Renal cortical epithelial cell (primary cell): ENCODE measurements around the gene EXT2. TPM values are rescaled to one million over a fixed set of nuclear protein-coding genes. Genes with fewer than 3 reads are reported as not detected.

ENCODE experiments used
- total RNA-seq: library from RNA; depleted of rRNA; stranded (reverse); fragments of >200 nt; gene quantifications from 2 replicates; pipeline ENCODE4 v1.2.3, GENCODE V29; 2014

Gene EXT2
- total RNA-seq, 1 donor from 2014 or later: 129 TPM

Other genes starting within 250 kb of the EXT2 start
- 22.7 and 46.4 TPM in 2 replicates for gene ALKBH3, start 214.8 kb upstream of the EXT2 start, total RNA-seq
- 0.85 and 0.87 TPM in 2 replicates for gene C11orf96, start 153.0 kb upstream of the EXT2 start, total RNA-seq
- not detected in 2 replicates for gene ACCSL, start 47.7 kb upstream of the EXT2 start, total RNA-seq
- gene ACCS, start 29.4 kb upstream of the EXT2 start, total RNA-seq: 12.0 and 16.7 TPM in 2 replicates
- gene ALX4, start 214.5 kb downstream of the EXT2 start, total RNA-seq: not detected in 2 replicates